HG02981 (cell line): Measurements from ENCODE around the gene IL20.
"Not testable (repeated sequence)": the region's sequence is repeated elsewhere in the genome, so short reads cannot be mapped to it uniquely, and the experiment has no call there.

ENCODE experiments used
- ATAC-seq: cut with Tn5 transposase; IDR thresholded peaks from one replicate; pipeline ENCODE4 v1.9.1; 2021; ENCODE audit warnings: mild to moderate bottlenecking, moderate library complexity; ENCODE audit not compliant: unreplicated experiment

IL20 gene

DNA sequence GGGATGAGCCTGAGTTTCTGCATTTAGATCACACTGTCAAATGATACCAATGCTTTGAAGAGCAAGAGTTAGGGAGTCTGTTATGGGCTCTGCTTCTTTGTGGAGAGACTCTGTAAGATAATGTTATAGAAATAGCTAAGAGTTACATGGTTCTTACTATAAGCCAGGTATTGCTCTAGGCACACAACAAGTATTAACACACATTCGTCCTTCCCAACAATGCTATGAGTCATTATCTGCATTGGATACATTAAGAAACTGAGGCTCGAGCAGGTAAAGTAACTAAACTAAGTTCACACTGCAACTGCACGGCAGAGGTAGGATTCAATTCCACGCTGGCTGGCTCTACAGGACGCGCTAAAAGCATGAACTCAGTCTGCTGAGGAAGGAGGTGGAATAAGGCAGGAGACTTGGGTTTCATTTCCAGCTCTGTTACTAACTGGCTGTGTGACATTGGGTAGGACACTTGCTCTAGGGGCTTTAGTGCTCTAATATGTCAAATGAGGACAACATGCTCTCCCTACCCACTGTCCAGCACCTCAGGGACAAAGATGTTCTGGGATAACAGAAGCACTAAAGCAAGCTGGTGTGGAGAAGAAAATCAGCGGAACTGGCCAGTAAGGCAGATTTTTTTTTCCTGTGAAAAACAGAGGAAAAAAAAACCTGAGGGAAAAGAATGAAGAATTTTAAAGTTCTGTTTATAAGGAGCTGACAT, 23.7 kb upstream of the IL20 start:
- no peak for ATAC-seq

DNA sequence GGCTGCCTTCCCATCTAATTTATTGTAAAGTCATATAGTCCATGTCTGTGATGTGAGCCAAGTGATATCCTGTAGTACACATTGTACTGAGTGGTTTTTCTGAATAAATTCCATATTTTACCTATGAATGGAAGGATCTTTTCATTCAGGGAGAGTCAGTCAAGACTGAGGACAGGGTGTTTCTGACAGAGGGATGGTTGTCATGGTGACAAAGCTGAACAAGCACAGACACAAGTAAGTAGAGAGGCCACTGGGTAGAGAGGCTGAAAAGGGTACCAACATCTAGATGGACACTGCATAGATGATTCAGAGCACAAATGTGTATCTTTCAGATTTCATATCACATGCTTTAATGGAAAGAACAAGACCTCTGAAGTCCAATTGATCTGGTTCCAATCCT, 22.6 kb upstream of the IL20 start:
- ATAC-seq, result no peak

DNA sequence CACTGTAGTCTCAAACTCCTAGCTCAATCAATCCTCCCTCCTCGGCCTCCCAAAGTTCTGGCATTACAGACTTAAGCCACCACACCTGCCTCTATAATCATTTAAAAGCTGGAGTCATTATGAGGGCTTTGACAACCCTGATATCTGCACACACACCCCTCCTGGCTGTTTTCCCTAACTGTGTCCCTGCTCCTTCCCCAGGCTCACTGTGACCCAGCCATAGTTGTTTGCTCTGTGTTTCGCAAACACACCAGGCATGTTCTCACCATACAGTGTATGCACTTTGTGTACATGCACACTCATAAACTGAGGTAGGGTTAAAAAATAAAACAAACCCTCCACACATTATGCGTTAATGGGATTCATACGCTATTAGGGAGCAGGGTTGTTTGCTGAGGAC, 21.8 kb upstream of the IL20 start:
- no peak for ATAC-seq

DNA sequence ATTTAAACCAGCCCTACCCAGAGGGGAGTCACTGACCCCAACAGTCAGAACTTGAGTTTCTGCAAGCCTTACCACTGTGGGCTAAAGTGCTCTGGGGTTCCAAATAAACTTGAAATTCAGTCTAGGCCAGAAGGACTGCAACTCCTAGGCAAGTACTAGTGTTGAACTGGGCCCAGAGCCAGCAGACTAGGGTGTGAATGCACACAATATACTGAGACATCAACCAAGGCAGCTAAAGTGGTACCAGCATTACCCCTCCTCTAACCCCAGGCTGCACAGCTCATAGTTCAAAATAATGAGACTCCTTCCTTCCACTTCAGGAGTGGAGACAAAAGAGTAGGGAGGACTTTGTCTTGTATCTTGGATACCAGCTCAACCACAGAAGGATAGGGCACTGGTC, 18.9 kb upstream of the IL20 start:
- no peak for ATAC-seq

DNA sequence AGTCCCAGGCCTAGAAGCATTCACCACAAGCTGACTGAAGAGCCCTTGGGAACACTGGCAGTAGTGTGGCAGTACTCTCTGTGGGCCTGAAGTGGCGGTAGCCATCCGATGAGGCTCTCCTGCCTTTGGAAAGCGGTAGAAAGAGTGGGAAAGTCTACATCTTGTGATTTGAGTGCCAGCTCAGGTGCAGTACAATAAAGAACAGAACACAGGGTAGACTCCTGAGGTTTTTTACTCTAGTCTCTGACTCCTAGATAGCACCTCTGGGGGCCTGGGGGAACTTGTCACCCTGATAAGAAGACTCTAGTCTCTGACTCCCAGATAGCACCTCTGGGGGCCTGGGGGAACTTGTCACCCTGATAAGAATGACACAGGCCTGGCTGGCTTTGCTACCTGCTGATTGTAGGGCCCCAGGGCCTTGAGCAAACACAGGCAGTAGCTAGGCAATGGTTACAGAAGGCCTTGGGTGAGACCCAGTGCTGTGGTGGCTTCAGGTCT, 18.0 kb upstream of the IL20 start:
- ATAC-seq, result no peak

DNA sequence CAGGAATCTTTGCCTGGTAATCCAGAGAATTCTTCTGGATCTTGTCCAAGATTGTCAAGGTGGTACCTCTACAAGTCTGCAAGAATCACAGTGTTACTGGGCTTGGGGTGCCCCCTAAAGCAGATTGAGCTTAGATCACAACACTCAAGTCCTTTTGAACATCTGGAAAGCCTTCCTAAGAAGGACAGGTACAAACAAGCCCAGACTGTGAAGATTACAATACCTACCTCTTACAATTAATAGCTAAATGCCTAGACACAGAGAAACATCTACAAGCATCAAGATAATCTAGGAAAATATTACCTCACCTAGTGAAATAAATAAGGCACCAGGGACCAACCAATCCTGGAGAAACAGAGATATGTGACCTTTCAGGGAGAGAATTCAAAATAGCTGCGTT, 17.5 kb upstream of the IL20 start:
- ATAC-seq, result no peak

DNA sequence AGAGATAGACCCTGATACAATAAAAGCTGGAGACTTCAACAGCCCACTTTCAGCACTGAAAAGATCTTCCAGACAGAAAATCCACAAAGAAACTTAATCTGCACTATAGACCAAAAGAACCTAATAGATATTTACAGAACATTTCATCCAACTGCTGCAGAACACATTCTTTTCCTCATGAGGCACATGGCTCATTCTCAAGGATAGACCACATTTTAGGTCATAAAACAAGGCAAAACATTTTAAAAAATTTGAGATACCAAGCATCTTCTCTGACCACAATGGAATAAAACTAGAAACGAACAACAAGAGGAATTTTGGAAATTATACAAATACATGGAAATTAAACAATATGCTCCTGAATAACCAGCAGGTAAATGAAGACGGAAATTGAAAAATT, 15.0 kb upstream of the IL20 start:
- no peak for ATAC-seq

DNA sequence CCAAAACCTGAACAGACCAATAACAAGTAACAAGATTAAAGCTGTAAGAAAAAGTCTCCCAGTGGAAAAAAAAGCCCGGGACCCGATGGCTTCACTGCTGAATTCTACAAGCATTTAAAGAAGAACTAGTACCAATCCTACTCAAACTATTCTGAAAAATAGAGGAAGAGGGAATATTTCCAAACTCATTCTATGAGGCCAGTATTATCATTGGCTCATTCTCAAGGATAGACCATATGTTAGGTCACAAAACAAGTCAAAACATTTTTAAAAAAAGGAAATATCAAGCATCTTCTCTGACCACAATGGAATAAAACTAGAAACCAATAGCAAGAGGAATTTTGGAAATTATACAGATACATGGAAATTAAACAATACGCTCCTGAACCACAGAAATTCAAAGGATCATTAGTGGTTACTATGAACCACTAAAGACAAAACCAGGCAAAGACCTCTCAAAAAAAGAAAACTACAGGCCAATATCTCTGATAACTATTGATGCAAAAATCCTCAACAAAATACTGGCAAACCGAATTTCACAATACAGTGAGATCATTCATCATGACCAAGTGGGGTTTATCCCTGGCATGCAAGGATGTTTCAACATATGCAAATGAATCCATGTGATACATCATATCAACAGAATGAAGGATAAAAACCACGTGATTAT, 13.9 kb upstream of the IL20 start:
- ATAC-seq, result no peak

DNA sequence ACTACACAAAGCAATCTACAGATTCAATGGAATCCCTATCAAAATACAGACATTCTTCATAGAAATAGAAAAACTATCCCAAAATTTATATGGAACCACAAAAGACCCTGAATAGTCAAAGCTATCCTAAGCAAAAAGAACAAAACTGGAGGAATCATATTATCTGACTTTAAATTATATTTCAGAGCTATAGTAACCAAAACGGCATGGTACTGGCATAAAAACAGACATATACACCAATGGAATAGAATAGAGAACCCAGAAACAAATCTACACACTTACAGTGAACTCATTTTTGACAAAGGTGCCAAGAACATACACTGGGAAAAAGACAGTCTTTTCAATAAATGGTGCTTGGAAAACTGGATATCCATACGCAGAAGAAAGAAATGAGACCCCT, 12.8 kb upstream of the IL20 start:
- ATAC-seq, result not testable (repeated sequence)

DNA sequence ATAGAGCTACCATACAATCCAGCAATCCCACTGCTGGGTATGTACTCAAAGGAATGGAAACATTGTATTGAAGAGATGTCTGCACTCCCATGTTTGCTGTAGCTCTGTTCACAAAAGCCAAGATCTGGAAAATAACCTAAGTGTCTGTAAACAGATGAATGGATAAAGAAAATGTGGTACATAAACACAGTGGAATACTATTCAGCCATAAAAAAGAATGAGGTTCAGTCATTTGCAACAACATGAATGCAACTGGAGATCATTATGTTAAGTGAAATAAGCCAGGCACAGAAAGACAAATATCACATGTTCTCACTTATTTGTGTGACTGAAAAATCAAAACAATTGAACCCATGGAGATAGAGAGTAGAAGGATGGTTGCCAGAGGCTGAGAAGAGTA, 11.7 kb upstream of the IL20 start:
- ATAC-seq, result not testable (repeated sequence)

DNA sequence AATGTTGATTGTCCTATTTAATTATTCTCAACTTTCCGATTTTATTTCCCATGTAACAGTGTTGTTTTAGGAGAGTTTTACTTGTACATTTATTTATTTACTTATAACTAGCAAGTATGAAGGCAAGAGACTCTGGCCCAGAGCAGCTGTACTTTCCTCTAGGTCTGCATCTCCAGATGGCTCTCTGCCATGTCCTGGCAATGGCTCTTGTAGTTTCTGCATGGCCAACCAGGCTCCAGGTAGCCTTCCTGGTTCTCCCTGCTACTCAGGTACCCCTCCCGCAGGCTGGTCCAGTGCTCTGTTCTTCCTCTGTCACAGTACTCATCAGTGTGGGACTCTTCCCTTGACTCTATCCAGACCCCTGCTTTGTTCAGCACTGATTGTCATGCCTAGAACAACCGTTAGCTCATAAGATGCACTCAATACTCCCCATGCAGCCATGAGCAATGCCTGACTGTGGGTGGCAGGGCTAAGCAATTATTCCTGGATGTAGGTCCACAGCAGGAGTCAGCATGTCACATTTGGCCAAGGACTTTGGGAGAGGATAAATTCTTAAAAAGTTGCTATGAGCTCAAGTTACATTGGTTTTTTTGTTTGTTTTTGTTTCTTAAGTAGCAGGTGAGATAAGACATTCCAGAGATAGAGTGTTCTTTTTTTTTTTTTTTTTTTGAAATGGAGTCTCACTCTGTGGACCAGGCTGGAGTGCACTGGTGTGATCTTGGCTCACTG, 10.9 kb upstream of the IL20 start:
- ATAC-seq, result no peak

DNA sequence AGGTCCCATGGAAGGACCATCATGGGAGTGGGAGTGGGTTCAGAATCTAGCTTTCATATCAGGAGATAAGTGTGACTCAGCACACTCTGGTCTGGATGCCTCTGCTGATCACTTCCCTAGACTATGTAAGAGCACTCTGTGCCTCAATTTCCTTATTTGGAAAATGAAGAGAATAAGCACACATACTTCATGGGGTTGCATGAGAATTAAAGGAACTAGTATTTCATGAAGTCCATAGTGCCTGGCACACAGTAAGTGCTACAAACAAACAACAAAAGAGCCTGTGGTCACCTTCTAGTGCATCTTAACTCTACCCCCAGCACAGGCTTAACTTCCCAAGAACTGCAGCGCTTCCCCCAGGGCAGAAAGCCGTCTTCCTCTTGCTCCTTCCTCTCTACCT, 9.6 kb upstream of the IL20 start:
- ATAC-seq, result no peak

DNA sequence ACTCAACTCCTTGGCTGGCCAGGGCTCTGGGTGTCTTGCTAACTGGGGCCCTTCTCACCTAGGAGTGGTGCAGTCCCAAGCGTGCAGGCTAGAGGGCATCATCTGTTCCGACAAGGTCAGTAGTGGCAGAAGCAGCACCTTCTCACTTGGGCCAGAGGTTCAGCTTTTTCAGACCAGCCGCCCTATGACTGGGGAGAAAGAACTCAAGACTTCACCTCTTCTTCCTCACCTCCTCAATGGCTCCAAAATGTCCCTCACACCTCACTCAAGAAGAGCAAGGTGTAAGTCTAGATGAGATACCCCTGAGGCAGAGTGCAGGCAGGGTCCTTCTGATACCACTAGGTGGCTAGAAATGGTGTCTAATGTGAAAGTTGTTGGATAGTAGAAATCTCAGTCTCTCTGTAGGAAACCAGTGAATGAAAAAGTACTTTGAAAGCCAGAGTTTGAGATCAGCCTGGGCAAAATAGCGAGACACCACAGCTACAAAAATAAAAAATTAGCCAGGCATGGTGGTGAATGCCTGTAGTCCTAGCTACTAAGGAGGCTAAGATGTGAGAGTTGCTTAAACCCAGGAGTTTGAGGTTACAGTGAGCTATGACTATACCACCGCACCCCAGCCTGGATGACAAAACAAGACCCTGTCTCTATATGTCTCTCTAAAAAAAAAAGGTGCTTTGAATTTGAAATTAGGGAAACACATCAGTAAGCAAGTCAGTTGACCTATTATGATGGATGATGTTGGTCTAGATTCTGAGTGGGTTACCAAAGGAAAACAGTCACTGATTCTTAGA, 8.6 kb upstream of the IL20 start:
- no peak for ATAC-seq

DNA sequence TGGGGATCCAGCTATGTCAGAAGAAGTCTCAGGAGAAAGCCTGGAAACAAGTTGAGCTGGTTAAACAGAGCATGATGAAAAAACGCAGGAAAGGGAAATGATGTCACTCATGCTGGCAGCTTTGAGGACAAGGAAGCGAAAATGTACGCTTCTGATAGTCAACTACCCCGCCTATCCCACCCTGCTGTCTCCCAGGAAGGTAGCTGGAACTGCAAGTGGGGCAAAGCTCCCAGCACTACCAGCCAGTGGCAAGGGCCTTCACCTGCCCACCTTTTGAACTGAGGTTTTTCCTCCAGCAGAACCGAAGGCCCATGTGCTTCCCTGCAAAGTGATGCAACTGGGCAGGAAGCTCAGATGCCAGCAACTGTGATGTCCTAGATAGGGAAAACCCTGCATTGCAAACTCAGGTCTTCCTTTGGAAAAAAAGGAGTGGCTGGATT, 6.3 kb upstream of the IL20 start:
- no peak for ATAC-seq

DNA sequence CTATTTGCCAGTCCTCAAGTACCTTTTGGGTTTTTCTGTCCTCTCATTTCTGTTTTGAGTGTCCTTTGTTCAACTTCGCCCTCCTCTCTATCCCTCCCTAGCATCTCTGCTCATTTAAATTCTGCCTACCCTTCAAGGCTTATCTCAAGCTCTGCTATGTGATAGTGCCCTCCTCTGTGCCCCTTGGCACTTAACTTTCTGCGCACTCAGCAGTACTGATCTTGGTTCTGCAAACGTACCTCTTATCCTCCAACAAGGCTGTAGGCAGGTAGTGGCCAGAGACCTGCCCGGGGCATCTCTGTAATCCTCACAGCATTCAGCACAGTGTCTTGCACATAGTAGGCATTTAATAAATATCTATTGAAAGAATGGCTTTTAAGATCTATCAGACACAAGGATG, 5.3 kb upstream of the IL20 start:
- no peak for ATAC-seq

DNA sequence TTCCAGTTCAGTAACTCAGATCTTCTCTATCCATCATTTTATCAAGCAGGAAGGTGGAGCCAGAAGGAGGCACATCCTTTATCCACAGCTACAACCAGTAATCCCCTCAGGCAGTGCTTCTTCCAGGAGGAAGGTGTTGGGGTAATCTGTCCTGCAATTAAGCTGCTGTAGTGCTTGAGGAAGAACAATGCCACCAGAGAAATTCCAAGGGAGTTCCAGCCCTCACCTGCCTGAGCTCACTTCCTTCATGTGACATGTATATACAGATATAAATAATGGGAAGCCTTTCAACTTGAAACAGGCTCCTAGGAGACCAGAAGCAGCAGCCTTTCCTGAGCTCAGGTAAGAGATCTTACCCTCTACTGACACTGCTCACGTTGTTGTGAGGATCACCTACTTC, 2.2 kb upstream of the IL20 start:
- no peak for ATAC-seq

DNA sequence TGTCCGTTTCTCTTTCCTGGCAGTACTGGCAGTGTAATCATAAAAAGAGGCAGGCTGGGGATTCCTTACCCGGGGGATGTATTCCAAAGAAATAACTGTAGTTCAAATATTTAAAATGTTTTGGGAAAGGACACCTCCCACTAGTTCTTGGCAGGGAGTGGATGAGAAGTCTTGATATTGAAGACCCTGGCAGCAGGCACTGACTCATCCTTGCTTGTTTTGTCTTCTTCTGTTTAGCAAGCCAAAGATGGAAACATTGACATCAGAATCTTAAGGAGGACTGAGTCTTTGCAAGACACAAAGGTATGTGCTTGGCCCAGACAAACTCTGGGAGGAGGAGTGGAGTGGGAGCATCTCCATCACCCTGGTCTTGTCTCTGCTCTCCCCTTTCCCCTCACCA, 639 bp downstream of the IL20 start:
- no peak for ATAC-seq

DNA sequence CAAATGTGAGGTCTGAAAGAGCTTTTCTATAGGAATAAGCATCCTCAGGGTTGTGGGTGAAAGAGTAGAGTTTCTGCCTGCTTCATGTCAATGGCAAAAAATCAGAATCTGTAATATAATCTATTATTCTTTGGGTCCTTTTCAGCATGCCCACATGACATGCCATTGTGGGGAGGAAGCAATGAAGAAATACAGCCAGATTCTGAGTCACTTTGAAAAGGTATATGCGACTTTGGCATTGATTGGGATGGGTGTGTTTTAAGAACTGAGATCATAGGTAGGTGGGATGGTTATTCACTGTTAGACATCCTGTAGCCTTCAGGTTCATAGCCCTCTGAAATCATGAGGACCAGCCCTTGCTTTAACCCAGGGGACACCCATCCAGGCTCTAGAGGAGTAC, 1.8 kb downstream of the IL20 start:
- no peak for ATAC-seq

DNA sequence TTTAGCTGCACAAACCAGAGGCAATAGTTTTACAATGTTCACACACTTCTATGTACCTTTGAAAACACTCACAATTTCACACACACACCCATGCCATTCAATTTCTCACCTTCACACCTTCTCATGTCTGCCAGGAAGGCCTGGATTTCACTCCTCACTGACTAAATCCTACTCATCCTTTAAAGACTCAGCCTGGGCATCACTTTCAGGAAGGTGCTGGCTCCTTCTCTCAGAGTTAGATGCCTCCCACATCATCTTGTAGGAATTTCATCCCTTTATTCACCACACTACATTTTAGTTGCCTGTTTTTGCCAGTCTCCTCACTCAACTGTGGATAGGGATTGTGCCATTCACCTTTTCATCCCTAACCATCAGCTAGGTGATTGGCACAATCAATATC, 2.3 kb downstream of the IL20 start:
- no peak for ATAC-seq

DNA sequence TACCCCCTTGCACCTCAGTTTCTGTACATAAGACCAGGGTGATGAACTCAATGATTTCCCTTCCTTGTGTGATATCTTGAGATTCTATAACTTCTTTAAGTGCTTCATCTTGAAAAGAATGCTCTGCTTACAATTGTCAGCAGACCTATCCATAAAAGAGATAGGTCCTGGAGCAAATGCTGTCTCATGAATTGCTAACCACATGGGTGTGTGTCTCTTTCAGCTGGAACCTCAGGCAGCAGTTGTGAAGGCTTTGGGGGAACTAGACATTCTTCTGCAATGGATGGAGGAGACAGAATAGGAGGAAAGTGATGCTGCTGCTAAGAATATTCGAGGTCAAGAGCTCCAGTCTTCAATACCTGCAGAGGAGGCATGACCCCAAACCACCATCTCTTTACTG, 2.8 kb downstream of the IL20 start:
- ATAC-seq, result no peak

DNA sequence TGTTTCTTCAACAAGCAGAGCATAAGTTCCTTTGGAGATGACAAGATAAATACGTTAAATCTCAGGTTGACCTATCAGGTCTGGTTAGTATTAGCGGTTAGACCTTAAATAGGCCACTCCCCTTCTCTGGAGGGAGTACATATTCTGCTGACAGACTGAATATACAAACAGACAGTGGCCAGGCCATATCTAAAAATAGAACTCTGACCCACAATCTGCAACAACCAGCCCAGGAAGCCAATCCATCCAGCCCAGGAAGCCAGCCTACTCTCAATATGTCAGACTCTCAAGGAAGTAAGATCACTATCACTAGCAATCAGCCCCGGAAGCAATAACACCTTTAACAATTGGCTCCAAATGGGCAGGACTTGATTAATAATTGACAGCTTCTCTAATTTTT, 6.7 kb downstream of the IL20 start:
- no peak for ATAC-seq
